ENCODE results near the gene EVX1.
A peak's percentile ranks its signal among the peaks of the same experiment; 100 is the strongest.

DNA sequence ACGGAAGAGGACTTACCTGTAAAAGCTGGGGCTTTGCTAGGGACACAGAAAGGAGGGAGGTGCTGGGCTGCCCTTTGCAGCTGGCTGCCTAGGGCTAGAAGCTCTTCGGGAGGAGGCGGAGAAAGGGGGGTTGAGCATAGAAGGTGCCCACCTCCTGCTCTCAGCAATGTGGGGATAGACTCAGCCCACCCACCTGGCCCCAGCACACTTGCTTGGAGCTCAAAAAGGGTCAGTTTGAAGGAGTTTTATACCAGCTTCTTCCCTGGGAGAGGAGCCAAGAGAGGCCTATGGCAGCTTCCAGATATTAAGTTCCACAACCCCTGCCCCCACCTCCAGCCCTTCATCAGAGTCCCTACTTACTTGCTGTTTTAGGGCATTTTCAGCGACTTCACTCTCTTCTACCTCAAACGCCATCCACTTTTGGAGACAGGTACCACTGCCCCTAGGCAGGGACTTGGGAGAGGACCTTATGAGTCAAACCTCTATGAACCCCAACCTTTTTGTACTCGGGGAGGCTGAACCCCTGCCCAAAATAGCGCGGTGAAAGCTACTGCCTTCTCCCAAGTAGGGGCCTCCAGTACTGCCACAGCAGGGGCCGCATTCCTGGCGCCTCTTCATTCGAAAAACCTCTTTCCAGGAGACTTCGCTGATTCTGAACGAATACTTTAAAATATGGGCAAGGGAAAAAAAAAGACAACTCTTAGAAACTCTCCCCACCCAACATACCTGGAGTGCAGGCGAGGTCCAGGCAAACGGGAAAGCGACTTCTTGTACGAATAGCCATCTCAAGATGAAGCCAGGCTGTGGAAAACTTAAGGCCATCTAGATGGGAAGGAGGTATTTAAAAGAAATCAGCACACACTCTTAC is 1.2 kb upstream of the EVX1 start:
- TF ChIP-seq, protein P1, sequence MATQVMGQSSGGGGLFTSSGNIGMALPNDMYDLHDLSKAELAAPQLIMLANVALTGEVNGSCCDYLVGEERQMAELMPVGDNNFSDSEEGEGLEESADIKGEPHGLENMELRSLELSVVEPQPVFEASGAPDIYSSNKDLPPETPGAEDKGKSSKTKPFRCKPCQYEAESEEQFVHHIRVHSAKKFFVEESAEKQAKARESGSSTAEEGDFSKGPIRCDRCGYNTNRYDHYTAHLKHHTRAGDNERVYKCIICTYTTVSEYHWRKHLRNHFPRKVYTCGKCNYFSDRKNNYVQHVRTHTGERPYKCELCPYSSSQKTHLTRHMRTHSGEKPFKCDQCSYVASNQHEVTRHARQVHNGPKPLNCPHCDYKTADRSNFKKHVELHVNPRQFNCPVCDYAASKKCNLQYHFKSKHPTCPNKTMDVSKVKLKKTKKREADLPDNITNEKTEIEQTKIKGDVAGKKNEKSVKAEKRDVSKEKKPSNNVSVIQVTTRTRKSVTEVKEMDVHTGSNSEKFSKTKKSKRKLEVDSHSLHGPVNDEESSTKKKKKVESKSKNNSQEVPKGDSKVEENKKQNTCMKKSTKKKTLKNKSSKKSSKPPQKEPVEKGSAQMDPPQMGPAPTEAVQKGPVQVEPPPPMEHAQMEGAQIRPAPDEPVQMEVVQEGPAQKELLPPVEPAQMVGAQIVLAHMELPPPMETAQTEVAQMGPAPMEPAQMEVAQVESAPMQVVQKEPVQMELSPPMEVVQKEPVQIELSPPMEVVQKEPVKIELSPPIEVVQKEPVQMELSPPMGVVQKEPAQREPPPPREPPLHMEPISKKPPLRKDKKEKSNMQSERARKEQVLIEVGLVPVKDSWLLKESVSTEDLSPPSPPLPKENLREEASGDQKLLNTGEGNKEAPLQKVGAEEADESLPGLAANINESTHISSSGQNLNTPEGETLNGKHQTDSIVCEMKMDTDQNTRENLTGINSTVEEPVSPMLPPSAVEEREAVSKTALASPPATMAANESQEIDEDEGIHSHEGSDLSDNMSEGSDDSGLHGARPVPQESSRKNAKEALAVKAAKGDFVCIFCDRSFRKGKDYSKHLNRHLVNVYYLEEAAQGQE (IDR thresholded peaks at IDR 0.05; ENCODE audit: low read depth) = no peak
- TF ChIP-seq TCF12 (IDR thresholded peaks at IDR 0.05; ENCODE audit: low read depth) (no peak), CEBPB (IDR thresholded peaks at IDR 0.05) (no peak), EP300 (IDR thresholded peaks at IDR 0.05; ENCODE audit: borderline replicate concordance) (no peak), YY1 (IDR thresholded peaks at IDR 0.05; ENCODE audit: low read depth) (no peak), FOXM1 (IDR thresholded peaks at IDR 0.05; ENCODE audit: borderline replicate concordance, low read depth) (no peak), RAD21 (IDR thresholded peaks at IDR 0.05; ENCODE audit: low read depth) (no peak), NFIC (IDR thresholded peaks at IDR 0.05) (no peak), EGR1 (IDR thresholded peaks at IDR 0.05) (no peak), TAF1 (IDR thresholded peaks at IDR 0.05; ENCODE audit: low read depth) (no peak), TEAD4 (IDR thresholded peaks at IDR 0.05) (peak; percentile 74), CREB1 (IDR thresholded peaks at IDR 0.05; ENCODE audit: low read depth) (no peak)
- TF ChIP-seq, protein P2, sequence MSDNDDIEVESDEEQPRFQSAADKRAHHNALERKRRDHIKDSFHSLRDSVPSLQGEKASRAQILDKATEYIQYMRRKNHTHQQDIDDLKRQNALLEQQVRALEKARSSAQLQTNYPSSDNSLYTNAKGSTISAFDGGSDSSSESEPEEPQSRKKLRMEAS (IDR thresholded peaks at IDR 0.05) = no peak
- TF ChIP-seq, protein P3, sequence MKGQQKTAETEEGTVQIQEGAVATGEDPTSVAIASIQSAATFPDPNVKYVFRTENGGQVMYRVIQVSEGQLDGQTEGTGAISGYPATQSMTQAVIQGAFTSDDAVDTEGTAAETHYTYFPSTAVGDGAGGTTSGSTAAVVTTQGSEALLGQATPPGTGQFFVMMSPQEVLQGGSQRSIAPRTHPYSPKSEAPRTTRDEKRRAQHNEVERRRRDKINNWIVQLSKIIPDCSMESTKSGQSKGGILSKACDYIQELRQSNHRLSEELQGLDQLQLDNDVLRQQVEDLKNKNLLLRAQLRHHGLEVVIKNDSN (IDR thresholded peaks at IDR 0.05) = no peak
